SK-N-SH treated with all-trans-retinoic acid at 6 μM for 48 hours (cell line): ENCODE results near the gene MCF2.

Experiments used
- CREB5 ChIP-seq: fragments of 250-450 bp; sonication (Bioruptor Pico); IDR thresholded peaks from 2 replicates; pipeline ENCODE4 v1.5.1; 2020; ENCODE audit warnings: low read depth, mild to moderate bottlenecking, moderate library complexity
- CSDC2 ChIP-seq: fragments of 250-450 bp; sonication (Bioruptor Pico); IDR thresholded peaks from 2 replicates; pipeline ENCODE4 v1.5.0; 2020; ENCODE audit warnings: mild to moderate bottlenecking, moderate library complexity
- ESRRG ChIP-seq: fragments of 250-450 bp; sonication (Bioruptor Pico); IDR thresholded peaks from 2 replicates; pipeline ENCODE4 v1.6.1; 2021; ENCODE audit warnings: mild to moderate bottlenecking
- ISL1 ChIP-seq: fragments of 250-450 bp; sonication (Bioruptor Pico); IDR thresholded peaks from 2 replicates; pipeline ENCODE4 v2.1.2; 2022; ENCODE audit warnings: mild to moderate bottlenecking, moderate library complexity
- PATZ1 ChIP-seq: fragments of 250-450 bp; sonication (Bioruptor Pico); IDR thresholded peaks from 2 replicates; pipeline ENCODE4 v1.8.0; 2020; ENCODE audit warnings: mild to moderate bottlenecking, moderate library complexity, borderline replicate concordance
- POU6F1 ChIP-seq: fragments of 250-450 bp; sonication (Bioruptor Pico); IDR thresholded peaks from 2 replicates; pipeline ENCODE4 v1.8.0; 2021; ENCODE audit warnings: low read depth, mild to moderate bottlenecking, moderate library complexity, borderline replicate concordance
- TSHZ2 ChIP-seq: fragments of 250-450 bp; sonication (Bioruptor Pico); IDR thresholded peaks from 2 replicates; pipeline ENCODE4 v1.5.0; 2020; ENCODE audit warnings: mild to moderate bottlenecking, moderate library complexity
- ZC3H10 ChIP-seq: fragments of 250-450 bp; sonication (Bioruptor Pico); IDR thresholded peaks from 2 replicates; pipeline ENCODE4 v1.5.1; 2021; ENCODE audit warnings: mild to moderate bottlenecking, moderate library complexity

- TF ChIP-seq TSHZ2 (CRISPR knock-in tag) (no peak), CSDC2 (CRISPR knock-in tag) (no peak), ESRRG (CRISPR knock-in tag) (no peak), CREB5 (CRISPR knock-in tag) (no peak), POU6F1 (CRISPR knock-in tag) (no peak), ZC3H10 (CRISPR knock-in tag) (no peak), PATZ1 (no peak), ISL1 (CRISPR knock-in tag) (no peak)
Observed at GRCh38 chrX:139554376-139554775, 153.6 kb downstream of the MCF2 start.
